ENCODE measurements around the gene TAMM41.
"Not testable (repeated sequence)": the region's sequence is repeated elsewhere in the genome, so short reads cannot be mapped to it uniquely, and the experiment has no call there.

The TAMM41 gene
- total RNA-seq: 11.8 to 15.4 reads per million in 2 donors

- peak; percentile 59 to 96 (median 81) for DNase-seq
Measured at GRCh38 chr3:11846281-11847266, at the start of gene TAMM41. Gene TAMM41, minus strand, starts transcription at chr3:11846885. Its CDS starts 249 bp downstream, at chr3:11846636.

- DNase-seq: no peak
Measured at GRCh38 chr3:11878837-11879236, 32.2 kb upstream of the TAMM41 start.

- not testable (repeated sequence) for DNase-seq
Measured at GRCh38 chr3:11874707-11875106, 28.0 kb upstream of the TAMM41 start.

- not testable (repeated sequence) for DNase-seq
Measured at GRCh38 chr3:11863739-11864138, 17.1 kb upstream of the TAMM41 start.

- DNase-seq: not testable (repeated sequence)
Measured at GRCh38 chr3:11862584-11862983, 15.9 kb upstream of the TAMM41 start.

GRCh38 chr3:11862145-11862544 lies 15.5 kb upstream of the TAMM41 start:
- not testable (repeated sequence) for DNase-seq

- DNase-seq: not testable (repeated sequence)
Measured at GRCh38 chr3:11860213-11860612, 13.5 kb upstream of the TAMM41 start.

- DNase-seq: no peak
Measured at GRCh38 chr3:11853450-11853849, 6.8 kb upstream of the TAMM41 start.

GRCh38 chr3:11850003-11850402 lies 3.3 kb upstream of the TAMM41 start:
- no peak for DNase-seq

- peak in 1 of 5 experiments; percentile 25 for DNase-seq
Measured at GRCh38 chr3:11847607-11848006, 922 bp upstream of the TAMM41 start.

- peak in 1 of 5 experiments; percentile 48 for DNase-seq
Measured at GRCh38 chr3:11845651-11846050, 1.0 kb downstream of the TAMM41 start.

GRCh38 chr3:11844891-11845290 lies 1.8 kb downstream of the TAMM41 start:
- DNase-seq: no peak

GRCh38 chr3:11835028-11835639 lies 11.6 kb downstream of the TAMM41 start:
- DNase-seq: peak in 1 of 5 experiments; percentile 38

GRCh38 chr3:11832981-11833905 lies 13.4 kb downstream of the TAMM41 start:
- DNase-seq: no peak

GRCh38 chr3:11829416-11829815 lies 17.3 kb downstream of the TAMM41 start:
- DNase-seq: no peak

- DNase-seq: peak in 1 of 5 experiments; percentile 13
Measured at GRCh38 chr3:11826628-11827265, 19.9 kb downstream of the TAMM41 start.

GRCh38 chr3:11825301-11825700 lies 21.4 kb downstream of the TAMM41 start:
- DNase-seq: no peak

- peak in 1 of 5 experiments; percentile 89 for DNase-seq
Measured at GRCh38 chr3:11820531-11821041, 26.1 kb downstream of the TAMM41 start.

- no peak for DNase-seq
Measured at GRCh38 chr3:11819146-11819689, 27.5 kb downstream of the TAMM41 start.

GRCh38 chr3:11818033-11818432 lies 28.7 kb downstream of the TAMM41 start:
- DNase-seq: no peak

- DNase-seq: no peak
Measured at GRCh38 chr3:11815111-11815510, 31.6 kb downstream of the TAMM41 start.
